Activated T-helper 17 cell treated with anti-CD3 and anti-CD28 coated beads, Interleukin-2, amount 50 U/mL, for 72 hours (primary cell): ENCODE data around the gene ILF2. TPM values are rescaled to one million over a fixed set of nuclear protein-coding genes. Genes with fewer than 3 reads are reported as not detected.
"Not testable (repeated sequence)": the region's sequence is repeated elsewhere in the genome, so short reads cannot be mapped to it uniquely, and the experiment has no call there.

Experiments used
- ATAC-seq: fragments of 150-1000 bp; cut with Tn5 transposase; replicated peaks from 2 replicates; pipeline ENCODE4 v1.10.0; 2021; ENCODE audit warnings: mild to moderate bottlenecking, moderate library complexity
- H3K27ac Mint-ChIP-seq: one replicate; pipeline ENCODE4 v1.8.0; 2022; ENCODE audit warnings: mixed read lengths
- H3K27me3 Mint-ChIP-seq: one replicate; pipeline ENCODE4 v1.8.0; 2022; ENCODE audit warnings: mixed read lengths
- H3K36me3 Mint-ChIP-seq: one replicate; pipeline ENCODE4 v1.8.0; 2022; ENCODE audit warnings: low read depth, mild to moderate bottlenecking, mixed read lengths
- H3K4me1 Mint-ChIP-seq: one replicate; pipeline ENCODE4 v1.8.0; 2022; ENCODE audit warnings: mixed read lengths
- H3K4me3 Mint-ChIP-seq: one replicate; pipeline ENCODE4 v1.8.0; 2022; ENCODE audit warnings: mild to moderate bottlenecking, mixed read lengths
- H3K9me3 Mint-ChIP-seq: one replicate; pipeline ENCODE4 v1.8.0; 2022; ENCODE audit warnings: mixed read lengths
- total RNA-seq, 2 donors: library from RNA; stranded (reverse); gene quantifications; one replicate each; pipeline ENCODE4 v1.2.3, GENCODE V29; 2022

The ILF2 gene
- total RNA-seq, 2 donors from 2014 or later, result 153 to 245 TPM

GRCh38 chr1:153687346-153688125 is 16.7 kb upstream of the ILF2 start:
- no peaks in the 10 kb centered on the region for H3K9me3 Mint-ChIP-seq
- H3K4me1 Mint-ChIP-seq, result no peaks in the 10 kb centered on the region
- H3K4me3 Mint-ChIP-seq, result no peak overlapping the region
- peaks cover 11% of the 10 kb centered on the region for H3K27me3 Mint-ChIP-seq
- no peaks in the 10 kb centered on the region for H3K36me3 Mint-ChIP-seq
- no peak overlapping the region for H3K27ac Mint-ChIP-seq
- no peak for ATAC-seq

GRCh38 chr1:153685544-153686340 is 14.9 kb upstream of the ILF2 start:
- no peak for ATAC-seq
- no peaks in the 10 kb centered on the region for H3K4me1 Mint-ChIP-seq
- no peaks in the 10 kb centered on the region for H3K9me3 Mint-ChIP-seq
- H3K27me3 Mint-ChIP-seq, result peaks cover 21% of the 10 kb centered on the region
- H3K4me3 Mint-ChIP-seq, result no peak overlapping the region
- no peaks in the 10 kb centered on the region for H3K36me3 Mint-ChIP-seq
- peak overlapping the region; percentile 37 for H3K27ac Mint-ChIP-seq

GRCh38 chr1:153684892-153685291 is 14.1 kb upstream of the ILF2 start:
- H3K4me3 Mint-ChIP-seq, result no peak overlapping the region
- no peak overlapping the region for H3K27ac Mint-ChIP-seq
- H3K4me1 Mint-ChIP-seq, result peaks cover 5% of the 10 kb centered on the region
- peaks cover 29% of the 10 kb centered on the region for H3K27me3 Mint-ChIP-seq
- no peaks in the 10 kb centered on the region for H3K36me3 Mint-ChIP-seq
- no peak for ATAC-seq
- H3K9me3 Mint-ChIP-seq, result no peaks in the 10 kb centered on the region

GRCh38 chr1:153683854-153684253 is 13.1 kb upstream of the ILF2 start:
- peaks cover 33% of the 10 kb centered on the region for H3K27me3 Mint-ChIP-seq
- H3K36me3 Mint-ChIP-seq, result no peaks in the 10 kb centered on the region
- peaks cover 9% of the 10 kb centered on the region for H3K4me1 Mint-ChIP-seq
- no peak for ATAC-seq
- H3K27ac Mint-ChIP-seq, result no peak overlapping the region
- H3K9me3 Mint-ChIP-seq, result no peaks in the 10 kb centered on the region
- H3K4me3 Mint-ChIP-seq, result no peak overlapping the region

GRCh38 chr1:153682730-153683129 is 11.9 kb upstream of the ILF2 start:
- H3K27me3 Mint-ChIP-seq, result peaks cover 44% of the 10 kb centered on the region

GRCh38 chr1:153680120-153680403 is 9.3 kb upstream of the ILF2 start:
- Mint-ChIP-seq H3K36me3 (peaks cover 5% of the 10 kb centered on the region), H3K4me3 (peak overlapping the region; percentile 73), H3K27ac (no peak overlapping the region), H3K9me3 (no peaks in the 10 kb centered on the region), H3K27me3 (peaks cover 42% of the 10 kb centered on the region), H3K4me1 (peaks cover 21% of the 10 kb centered on the region)
- ATAC-seq, result no peak

More at GRCh38 chr1:153682730-153683129, 11.9 kb upstream of the ILF2 start:
- no peak overlapping the region for H3K4me3 Mint-ChIP-seq
- H3K36me3 Mint-ChIP-seq, result peaks cover 4% of the 10 kb centered on the region
- H3K9me3 Mint-ChIP-seq, result no peaks in the 10 kb centered on the region
- no peak overlapping the region for H3K27ac Mint-ChIP-seq
- peaks cover 18% of the 10 kb centered on the region for H3K4me1 Mint-ChIP-seq
- ATAC-seq, result no peak

- H3K27me3 Mint-ChIP-seq, result peaks cover 42% of the 10 kb centered on the region
Observed at GRCh38 chr1:153679337-153680119, 8.7 kb upstream of the ILF2 start.

GRCh38 chr1:153678519-153679336 is 7.9 kb upstream of the ILF2 start, which contains the start of gene NPR1:
TSS of gene NPR1 (plus strand) at chr1:153678688. CDS start at chr1:153679109, 421 bp downstream.
- Mint-ChIP-seq H3K4me1 (peaks cover 21% of the 10 kb centered on the region), H3K36me3 (peaks cover 5% of the 10 kb centered on the region), H3K9me3 (no peaks in the 10 kb centered on the region), H3K4me3 (peak within 1 kb of the TSS; percentile 73), H3K27me3 (peaks cover 42% of the 10 kb centered on the region), H3K27ac (no peak within 1 kb of the TSS)
- ATAC-seq, result peak; percentile 55

More at GRCh38 chr1:153679337-153680119, 8.7 kb upstream of the ILF2 start:
- Mint-ChIP-seq H3K4me3 (peak overlapping the region; percentile 73), H3K9me3 (no peaks in the 10 kb centered on the region), H3K36me3 (peaks cover 5% of the 10 kb centered on the region), H3K27ac (no peak overlapping the region), H3K4me1 (peaks cover 21% of the 10 kb centered on the region)
- peak; percentile 56 for ATAC-seq

- Mint-ChIP-seq H3K36me3 (peaks cover 5% of the 10 kb centered on the region), H3K9me3 (no peaks in the 10 kb centered on the region), H3K27ac (no peak overlapping the region), H3K27me3 (peaks cover 42% of the 10 kb centered on the region), H3K4me3 (peak overlapping the region; percentile 70), H3K4me1 (peaks cover 21% of the 10 kb centered on the region)
- peak; percentile 59 for ATAC-seq
Observed at GRCh38 chr1:153677718-153678518, 7.1 kb upstream of the ILF2 start.

GRCh38 chr1:153673511-153673910 is 2.7 kb upstream of the ILF2 start:
- H3K4me1 Mint-ChIP-seq, result peaks cover 21% of the 10 kb centered on the region
- no peak overlapping the region for H3K4me3 Mint-ChIP-seq
- peaks cover 5% of the 10 kb centered on the region for H3K36me3 Mint-ChIP-seq
- no peaks in the 10 kb centered on the region for H3K9me3 Mint-ChIP-seq
- H3K27me3 Mint-ChIP-seq, result peaks cover 18% of the 10 kb centered on the region
- H3K27ac Mint-ChIP-seq, result no peak overlapping the region
- no peak for ATAC-seq

GRCh38 chr1:153671628-153672353 is 998 bp upstream of the ILF2 start:
- H3K9me3 Mint-ChIP-seq, H3K27me3 Mint-ChIP-seq, H3K36me3 Mint-ChIP-seq, H3K4me3 Mint-ChIP-seq, H3K27ac Mint-ChIP-seq: not testable (repeated sequence)
- H3K4me1 Mint-ChIP-seq, result peaks cover 20% of the 10 kb centered on the region
- peak; percentile 55 for ATAC-seq

- H3K36me3 Mint-ChIP-seq, result no peaks in the 10 kb centered on the region
- no peak for ATAC-seq
- H3K27ac Mint-ChIP-seq, result no peak overlapping the region
- H3K4me1 Mint-ChIP-seq, result peaks cover 23% of the 10 kb centered on the region
- no peaks in the 10 kb centered on the region for H3K27me3 Mint-ChIP-seq
- H3K9me3 Mint-ChIP-seq, result no peaks in the 10 kb centered on the region
- no peak overlapping the region for H3K4me3 Mint-ChIP-seq
Observed at GRCh38 chr1:153670257-153670858, 435 bp downstream of the ILF2 start.
